Kidney capillary endothelial cell (primary cell): ENCODE measurements around the gene ZNF423.

ENCODE experiments used
- DNase-seq: peaks from one replicate; pipeline ENCODE4 v3.0.0-alpha.2; 2018; ENCODE audit warnings: low spot score

ZNF423 gene

GRCh38 chr16:49554681-49555080 lies 301.2 kb downstream of the ZNF423 start:
- DNase-seq, result no peak

- no peak for DNase-seq
These were observed 303.5 kb downstream of the ZNF423 start for GRCh38 chr16:49552313-49552928.

GRCh38 chr16:49550666-49551065 lies 305.2 kb downstream of the ZNF423 start:
- DNase-seq, result no peak

GRCh38 chr16:49550140-49550539 lies 305.8 kb downstream of the ZNF423 start:
- no peak for DNase-seq

- DNase-seq, result no peak
These were observed 307.5 kb downstream of the ZNF423 start for GRCh38 chr16:49548325-49548970.

- no peak for DNase-seq
These were observed 308.5 kb downstream of the ZNF423 start for GRCh38 chr16:49547448-49547847.

- no peak for DNase-seq
These were observed 309.2 kb downstream of the ZNF423 start for GRCh38 chr16:49546735-49547134.

GRCh38 chr16:49545741-49546448 lies 310.0 kb downstream of the ZNF423 start:
- no peak for DNase-seq

- DNase-seq, result no peak
These were observed 310.7 kb downstream of the ZNF423 start for GRCh38 chr16:49545243-49545642.

GRCh38 chr16:49544828-49545227 lies 311.1 kb downstream of the ZNF423 start:
- no peak for DNase-seq

GRCh38 chr16:49543631-49543946 lies 312.3 kb downstream of the ZNF423 start:
- DNase-seq, result no peak

- DNase-seq, result no peak
These were observed 312.8 kb downstream of the ZNF423 start for GRCh38 chr16:49542946-49543630.

- no peak for DNase-seq
These were observed 313.5 kb downstream of the ZNF423 start for GRCh38 chr16:49542391-49542891.

- no peak for DNase-seq
These were observed 315.1 kb downstream of the ZNF423 start for GRCh38 chr16:49540836-49541235.

GRCh38 chr16:49539758-49540157 lies 316.2 kb downstream of the ZNF423 start:
- no peak for DNase-seq

GRCh38 chr16:49537924-49538459 lies 317.9 kb downstream of the ZNF423 start:
- DNase-seq, result no peak

GRCh38 chr16:49534901-49535610 lies 320.9 kb downstream of the ZNF423 start:
- DNase-seq, result no peak

GRCh38 chr16:49533422-49533821 lies 322.5 kb downstream of the ZNF423 start:
- DNase-seq, result no peak

GRCh38 chr16:49532873-49533272 lies 323.0 kb downstream of the ZNF423 start:
- no peak for DNase-seq

- DNase-seq, result no peak
These were observed 323.7 kb downstream of the ZNF423 start for GRCh38 chr16:49531931-49532840.

- DNase-seq, result no peak
These were observed 324.5 kb downstream of the ZNF423 start for GRCh38 chr16:49531425-49531824.
